Astrocyte of the spinal cord (primary cell): ENCODE results near the gene MAN1A2.

Experiments used
- DNase-seq: peaks from one replicate; pipeline ENCODE4 v3.0.0; 2011; ENCODE audit warnings: low read depth, low spot score
- H3K4me3 ChIP-seq: 2 replicates; pipeline ENCODE4 v1.5.1; 2011; ENCODE audit warnings: low read depth, mild to moderate bottlenecking, low read length, moderate library complexity
- in situ Hi-C: cut with HindIII; loops from 2 replicates; pipeline ENCODE4 v1.10.0; 2017; ENCODE audit warnings: low sequenced_read_pairs
- TF ChIP-seq, protein P1 (sequence below): IDR thresholded peaks from 2 replicates; pipeline ENCODE4 v1.5.1; 2012; ENCODE audit warnings: low read depth, mild to moderate bottlenecking, low read length, inconsistent platforms

The MAN1A2 gene

DNA sequence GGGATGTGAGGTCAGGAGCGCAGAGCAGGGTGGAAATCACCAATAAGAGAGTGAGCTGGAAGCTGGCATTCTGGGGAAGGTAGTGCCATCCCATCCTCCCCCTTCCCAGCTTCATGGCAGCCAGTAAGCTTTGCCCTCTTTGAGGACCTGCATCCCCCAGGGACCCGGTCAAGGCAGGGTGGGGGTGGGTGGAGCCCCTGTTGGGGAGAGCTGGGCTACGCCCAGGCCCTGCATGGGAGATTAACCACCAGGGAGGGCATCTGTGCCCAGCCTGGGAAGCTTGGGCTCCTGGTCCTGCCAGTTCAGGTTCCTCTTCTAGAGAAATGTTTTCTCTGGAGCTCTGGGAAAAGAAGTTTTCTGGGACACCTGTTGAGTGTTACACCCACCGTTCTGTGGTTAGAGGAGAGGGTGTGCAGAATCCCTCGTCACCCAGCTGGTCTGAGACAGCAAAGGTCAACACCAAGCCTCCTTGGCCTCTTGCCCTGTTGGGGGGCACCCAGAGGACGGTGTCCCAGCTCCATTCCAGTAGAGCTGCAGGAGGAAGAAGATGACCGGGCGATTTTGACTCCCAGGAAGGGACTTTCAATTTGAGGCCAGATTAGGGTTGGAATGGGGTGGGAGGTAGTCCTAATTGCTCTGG is 208.5 kb downstream of the MAN1A2 start:
- no peak for DNase-seq
- in situ Hi-C loops, result no loop called here
- TF ChIP-seq, protein P1, sequence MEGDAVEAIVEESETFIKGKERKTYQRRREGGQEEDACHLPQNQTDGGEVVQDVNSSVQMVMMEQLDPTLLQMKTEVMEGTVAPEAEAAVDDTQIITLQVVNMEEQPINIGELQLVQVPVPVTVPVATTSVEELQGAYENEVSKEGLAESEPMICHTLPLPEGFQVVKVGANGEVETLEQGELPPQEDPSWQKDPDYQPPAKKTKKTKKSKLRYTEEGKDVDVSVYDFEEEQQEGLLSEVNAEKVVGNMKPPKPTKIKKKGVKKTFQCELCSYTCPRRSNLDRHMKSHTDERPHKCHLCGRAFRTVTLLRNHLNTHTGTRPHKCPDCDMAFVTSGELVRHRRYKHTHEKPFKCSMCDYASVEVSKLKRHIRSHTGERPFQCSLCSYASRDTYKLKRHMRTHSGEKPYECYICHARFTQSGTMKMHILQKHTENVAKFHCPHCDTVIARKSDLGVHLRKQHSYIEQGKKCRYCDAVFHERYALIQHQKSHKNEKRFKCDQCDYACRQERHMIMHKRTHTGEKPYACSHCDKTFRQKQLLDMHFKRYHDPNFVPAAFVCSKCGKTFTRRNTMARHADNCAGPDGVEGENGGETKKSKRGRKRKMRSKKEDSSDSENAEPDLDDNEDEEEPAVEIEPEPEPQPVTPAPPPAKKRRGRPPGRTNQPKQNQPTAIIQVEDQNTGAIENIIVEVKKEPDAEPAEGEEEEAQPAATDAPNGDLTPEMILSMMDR, result no peak
- no peak overlapping the region for H3K4me3 ChIP-seq

DNA sequence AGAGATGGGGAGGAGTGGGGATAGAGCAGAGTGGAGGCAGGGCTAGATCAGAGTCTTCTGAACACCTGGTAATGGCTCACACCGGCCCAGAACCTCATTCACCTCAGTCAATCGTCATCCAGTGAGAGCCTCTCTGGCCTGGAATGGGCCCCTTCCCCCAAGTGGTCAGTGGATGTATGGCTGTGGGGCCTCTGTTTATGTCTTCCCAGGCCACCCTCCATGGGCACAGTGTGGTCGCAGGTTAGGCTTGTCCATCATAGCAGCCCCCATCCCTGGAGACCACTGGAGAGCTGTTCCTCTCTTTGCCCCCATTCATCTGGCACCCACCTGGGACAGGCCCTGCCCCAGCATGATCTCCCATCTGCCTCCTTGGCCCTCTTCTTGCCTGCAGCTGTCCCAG is 209.0 kb downstream of the MAN1A2 start:
- in situ Hi-C loops, result no loop called here
- H3K4me3 ChIP-seq, result no peak overlapping the region
- DNase-seq, result no peak
- TF ChIP-seq, protein P1, result no peak

DNA sequence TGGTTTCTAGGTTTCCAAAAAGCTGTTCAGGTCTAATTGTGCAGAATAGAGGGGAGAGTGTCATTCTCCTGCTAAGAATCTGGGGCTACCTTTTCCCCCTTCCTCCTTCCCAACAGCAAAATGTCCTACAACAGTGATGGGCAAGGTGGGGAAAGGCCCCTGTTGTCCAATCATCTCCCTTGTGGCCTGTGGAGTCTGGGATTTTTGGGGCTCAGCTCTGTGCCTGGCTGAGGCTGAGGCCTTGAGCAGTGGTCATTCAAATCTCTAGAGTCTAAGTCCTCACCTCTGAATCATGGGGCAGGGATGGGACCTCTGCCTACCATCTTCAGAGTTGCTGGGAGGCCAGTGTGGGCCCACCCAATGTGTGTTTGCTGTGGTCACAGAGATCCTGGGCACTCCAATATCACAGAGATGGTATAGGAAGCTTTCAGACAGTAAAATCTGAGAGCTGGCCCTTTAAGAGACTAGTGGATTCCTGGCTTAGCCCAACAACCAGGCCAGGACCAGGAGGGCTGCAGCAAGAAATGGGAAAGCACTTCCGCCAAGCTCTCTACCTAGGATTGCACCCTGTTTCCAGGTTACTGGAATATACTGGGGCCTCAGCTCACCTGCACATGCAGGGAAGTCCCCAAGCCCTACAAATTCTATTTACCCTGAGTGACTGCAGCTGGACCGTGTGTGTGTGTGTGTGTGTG is 210.1 kb downstream of the MAN1A2 start:
- TF ChIP-seq, protein P1, result no peak
- in situ Hi-C loops, result no loop called here
- H3K4me3 ChIP-seq, result no peak overlapping the region
- no peak for DNase-seq

DNA sequence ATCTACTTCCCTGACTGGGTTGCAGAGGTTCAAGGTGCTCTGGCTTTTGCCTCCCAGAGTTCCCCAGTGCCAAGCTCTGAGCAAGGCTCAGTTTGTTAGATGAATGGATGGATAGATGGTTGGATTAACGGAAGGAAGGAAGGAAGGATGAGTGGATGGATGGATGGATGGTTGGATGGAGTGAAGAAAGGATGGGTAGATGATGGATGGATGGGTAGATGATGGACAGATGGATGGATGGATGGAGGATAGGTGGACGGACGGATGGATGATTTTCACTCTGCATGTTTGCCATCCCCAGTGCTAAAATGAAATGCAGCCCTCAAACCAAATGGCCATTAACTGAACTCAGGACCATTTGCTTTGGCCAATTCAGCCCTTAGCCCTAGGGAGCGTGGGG is 211.2 kb downstream of the MAN1A2 start:
- in situ Hi-C loops, result no loop called here

More for the DNA sequence above, 211.2 kb downstream of the MAN1A2 start:
- TF ChIP-seq, protein P1, result no peak
- DNase-seq, result no peak
- H3K4me3 ChIP-seq, result no peak overlapping the region
